Adrenal gland (tissue), 5 donors: ENCODE data around the gene CASKIN2.

Source experiments
- POLR2A ChIP-seq, 2 donors: fragments of 450-650 bp; IDR thresholded peaks; one replicate each; pipeline ENCODE4 v1.6.1; 2017; ENCODE audit warnings: antibody characterized with exemption in 2 of 2, mild to moderate bottlenecking in 2 of 2, moderate library complexity in 1 of 2
- TF ChIP-seq, protein P1 (sequence below), 6 experiments: fragments of 450-650 bp in 4 of 6; fragments of 200-600 bp in 2 of 6; sonication (generic) in 1 of 6; IDR thresholded peaks; 1 replicate in 5 of 6; 2 replicates in 1 of 6; pipeline versions ENCODE4 v1.5.1 to v1.8.0; 2016 to 2021; ENCODE audit warnings: antibody characterized with exemption in 6 of 6, mild to moderate bottlenecking in 2 of 6, moderate library complexity in 1 of 6
- donor health status: DM: no; HTN: no; CAD: no.

- TF ChIP-seq, protein P1, sequence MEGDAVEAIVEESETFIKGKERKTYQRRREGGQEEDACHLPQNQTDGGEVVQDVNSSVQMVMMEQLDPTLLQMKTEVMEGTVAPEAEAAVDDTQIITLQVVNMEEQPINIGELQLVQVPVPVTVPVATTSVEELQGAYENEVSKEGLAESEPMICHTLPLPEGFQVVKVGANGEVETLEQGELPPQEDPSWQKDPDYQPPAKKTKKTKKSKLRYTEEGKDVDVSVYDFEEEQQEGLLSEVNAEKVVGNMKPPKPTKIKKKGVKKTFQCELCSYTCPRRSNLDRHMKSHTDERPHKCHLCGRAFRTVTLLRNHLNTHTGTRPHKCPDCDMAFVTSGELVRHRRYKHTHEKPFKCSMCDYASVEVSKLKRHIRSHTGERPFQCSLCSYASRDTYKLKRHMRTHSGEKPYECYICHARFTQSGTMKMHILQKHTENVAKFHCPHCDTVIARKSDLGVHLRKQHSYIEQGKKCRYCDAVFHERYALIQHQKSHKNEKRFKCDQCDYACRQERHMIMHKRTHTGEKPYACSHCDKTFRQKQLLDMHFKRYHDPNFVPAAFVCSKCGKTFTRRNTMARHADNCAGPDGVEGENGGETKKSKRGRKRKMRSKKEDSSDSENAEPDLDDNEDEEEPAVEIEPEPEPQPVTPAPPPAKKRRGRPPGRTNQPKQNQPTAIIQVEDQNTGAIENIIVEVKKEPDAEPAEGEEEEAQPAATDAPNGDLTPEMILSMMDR (IDR thresholded peaks at IDR 0.05), result no peak
- peak in 1 of 2 donors; percentile 34 for TF ChIP-seq POLR2A (IDR thresholded peaks at IDR 0.05)
Measured at GRCh38 chr17:75457047-75457654, 58.2 kb downstream of the CASKIN2 start.
